Islet precursor cell (in vitro differentiated cells): Measurements from ENCODE around the gene CAND1.

ENCODE experiments used
- DNase-seq: peaks from one replicate; pipeline ENCODE4 v3.0.0-alpha.2; 2018

Gene CAND1

GRCh38 chr12:67348683-67349082 lies 79.5 kb downstream of the CAND1 start:
- no peak for DNase-seq

GRCh38 chr12:67352682-67353081 lies 83.5 kb downstream of the CAND1 start:
- no peak for DNase-seq

- DNase-seq: no peak
Observed at GRCh38 chr12:67354322-67354721, 85.2 kb downstream of the CAND1 start.

- DNase-seq: no peak
Observed at GRCh38 chr12:67354966-67355365, 85.8 kb downstream of the CAND1 start.

GRCh38 chr12:67355428-67356379 lies 86.5 kb downstream of the CAND1 start:
- DNase-seq: no peak

- DNase-seq: no peak
Observed at GRCh38 chr12:67356380-67356774, 87.2 kb downstream of the CAND1 start.

GRCh38 chr12:67357376-67358125 lies 88.4 kb downstream of the CAND1 start:
- DNase-seq: no peak

- DNase-seq: no peak
Observed at GRCh38 chr12:67358781-67359338, 89.7 kb downstream of the CAND1 start.

GRCh38 chr12:67362526-67362925 lies 93.4 kb downstream of the CAND1 start:
- no peak for DNase-seq

GRCh38 chr12:67364228-67364627 lies 95.1 kb downstream of the CAND1 start:
- no peak for DNase-seq

GRCh38 chr12:67365131-67365530 lies 96.0 kb downstream of the CAND1 start:
- no peak for DNase-seq

- DNase-seq: no peak
Observed at GRCh38 chr12:67367843-67368242, 98.7 kb downstream of the CAND1 start.
